ENCODE results near the gene SMIM38.

Gene SMIM38

GRCh38 chr11:69125861-69126260, 29.9 kb upstream of the SMIM38 start:
- H3K27ac ChIP-seq, result no peak overlapping the region
- peaks cover 8% of the 10 kb centered on the region; the same call in 1 of the 2 replicates for H3K9me3 ChIP-seq (ENCODE audit: low read depth, low read length)
- H3K9ac ChIP-seq (ENCODE audit: insufficient read length), result no peak overlapping the region
- peaks cover 7% of the 10 kb centered on the region; the same call in 1 of the 2 replicates for H3K36me3 ChIP-seq (ENCODE audit: insufficient read depth, low read length)
- no peak for TF ChIP-seq EZH2 (IDR thresholded peaks at IDR 0.05)
- no peak for TF ChIP-seq POLR2AphosphoS5 (IDR thresholded peaks at IDR 0.05; ENCODE audit: borderline replicate concordance, low read depth, low read length)
- no peak for TF ChIP-seq FOXP2 (optimal IDR thresholded peaks at IDR 0.05; ENCODE audit: control extremely low read depth, extremely low read length, insufficient read depth)
- H3K4me3 ChIP-seq, result no peak overlapping the region
- no peak for DNase-seq (ENCODE audit: low read depth, low spot score)

- H3K36me3 ChIP-seq (ENCODE audit: insufficient read depth, low read length), result peaks cover 7% of the 10 kb centered on the region; the same call in 1 of the 2 replicates
- peak overlapping the region; percentile 70 for H3K27ac ChIP-seq
- H3K9me3 ChIP-seq (ENCODE audit: low read depth, low read length), result peaks cover 8% of the 10 kb centered on the region; the same call in 1 of the 2 replicates
- DNase-seq (ENCODE audit: low read depth, low spot score), result no peak
- TF ChIP-seq POLR2AphosphoS5 (IDR thresholded peaks at IDR 0.05; ENCODE audit: borderline replicate concordance, low read depth, low read length) (no peak), FOXP2 (optimal IDR thresholded peaks at IDR 0.05; ENCODE audit: control extremely low read depth, extremely low read length, insufficient read depth) (no peak), EZH2 (IDR thresholded peaks at IDR 0.05) (no peak)
- no peak overlapping the region for H3K9ac ChIP-seq (ENCODE audit: insufficient read length)
- no peak overlapping the region for H3K4me3 ChIP-seq
These were observed 29.4 kb upstream of the SMIM38 start for GRCh38 chr11:69126286-69126685.

GRCh38 chr11:69127081-69127850, 28.5 kb upstream of the SMIM38 start:
- H3K9ac ChIP-seq (ENCODE audit: insufficient read length), result no peak overlapping the region

GRCh38 chr11:69127884-69128283, 27.9 kb upstream of the SMIM38 start:
- H3K9me3 ChIP-seq (ENCODE audit: low read depth, low read length), result peaks cover 8% of the 10 kb centered on the region; the same call in 1 of the 2 replicates
- no peak for TF ChIP-seq EZH2 (IDR thresholded peaks at IDR 0.05)
- TF ChIP-seq FOXP2 (optimal IDR thresholded peaks at IDR 0.05; ENCODE audit: control extremely low read depth, extremely low read length, insufficient read depth), result no peak
- TF ChIP-seq POLR2AphosphoS5 (IDR thresholded peaks at IDR 0.05; ENCODE audit: borderline replicate concordance, low read depth, low read length), result no peak
- H3K27ac ChIP-seq, result no peak overlapping the region
- peaks cover 9% of the 10 kb centered on the region; the same call in 1 of the 2 replicates for H3K36me3 ChIP-seq (ENCODE audit: insufficient read depth, low read length)
- no peak overlapping the region for H3K9ac ChIP-seq (ENCODE audit: insufficient read length)
- DNase-seq (ENCODE audit: low read depth, low spot score), result no peak
- no peak overlapping the region for H3K4me3 ChIP-seq

More at GRCh38 chr11:69127081-69127850, 28.5 kb upstream of the SMIM38 start:
- DNase-seq (ENCODE audit: low read depth, low spot score), result no peak
- Histone ChIP-seq H3K4me3 (no peak overlapping the region), H3K9me3 (ENCODE audit: low read depth, low read length) (peaks cover 8% of the 10 kb centered on the region; the same call in 1 of the 2 replicates), H3K36me3 (ENCODE audit: insufficient read depth, low read length) (peaks cover 7% of the 10 kb centered on the region; the same call in 1 of the 2 replicates), H3K27ac (no peak overlapping the region)
- TF ChIP-seq FOXP2 (optimal IDR thresholded peaks at IDR 0.05; ENCODE audit: control extremely low read depth, extremely low read length, insufficient read depth), result no peak
- TF ChIP-seq EZH2 (IDR thresholded peaks at IDR 0.05), result no peak
- TF ChIP-seq POLR2AphosphoS5 (IDR thresholded peaks at IDR 0.05; ENCODE audit: borderline replicate concordance, low read depth, low read length), result no peak

GRCh38 chr11:69129053-69129452, 26.7 kb upstream of the SMIM38 start:
- no peak overlapping the region for H3K4me3 ChIP-seq
- H3K27ac ChIP-seq, result peak overlapping the region; percentile 99
- H3K36me3 ChIP-seq (ENCODE audit: insufficient read depth, low read length), result peaks cover 14% of the 10 kb centered on the region; the same call in 1 of the 2 replicates
- DNase-seq (ENCODE audit: low read depth, low spot score), result no peak
- H3K9ac ChIP-seq (ENCODE audit: insufficient read length), result no peak overlapping the region
- no peak for TF ChIP-seq FOXP2 (optimal IDR thresholded peaks at IDR 0.05; ENCODE audit: control extremely low read depth, extremely low read length, insufficient read depth)
- no peak for TF ChIP-seq POLR2AphosphoS5 (IDR thresholded peaks at IDR 0.05; ENCODE audit: borderline replicate concordance, low read depth, low read length)
- no peak for TF ChIP-seq EZH2 (IDR thresholded peaks at IDR 0.05)
- peaks cover 19% of the 10 kb centered on the region; the same call in 1 of the 2 replicates for H3K9me3 ChIP-seq (ENCODE audit: low read depth, low read length)

- H3K27ac ChIP-seq, result peak overlapping the region; percentile 99
- DNase-seq (ENCODE audit: low read depth, low spot score), result no peak
These were observed 26.1 kb upstream of the SMIM38 start for GRCh38 chr11:69129647-69130046.

GRCh38 chr11:69130654-69131053, 25.1 kb upstream of the SMIM38 start:
- H3K9me3 ChIP-seq (ENCODE audit: low read depth, low read length), result peaks cover 19% of the 10 kb centered on the region; the same call in 1 of the 2 replicates
- peaks cover 14% of the 10 kb centered on the region; the same call in 1 of the 2 replicates for H3K36me3 ChIP-seq (ENCODE audit: insufficient read depth, low read length)
- H3K9ac ChIP-seq (ENCODE audit: insufficient read length), result no peak overlapping the region
- peak overlapping the region; percentile 41 for H3K4me3 ChIP-seq
- peak; percentile 68 for DNase-seq (ENCODE audit: low read depth, low spot score)
- TF ChIP-seq FOXP2 (optimal IDR thresholded peaks at IDR 0.05; ENCODE audit: control extremely low read depth, extremely low read length, insufficient read depth) (no peak), POLR2AphosphoS5 (IDR thresholded peaks at IDR 0.05; ENCODE audit: borderline replicate concordance, low read depth, low read length) (peak; percentile 25; the same call in 1 of the 2 replicates)
- peak overlapping the region; percentile 99 for H3K27ac ChIP-seq

More at GRCh38 chr11:69129647-69130046, 26.1 kb upstream of the SMIM38 start:
- peaks cover 19% of the 10 kb centered on the region; the same call in 1 of the 2 replicates for H3K9me3 ChIP-seq (ENCODE audit: low read depth, low read length)
- no peak for TF ChIP-seq POLR2AphosphoS5 (IDR thresholded peaks at IDR 0.05; ENCODE audit: borderline replicate concordance, low read depth, low read length)
- TF ChIP-seq EZH2 (IDR thresholded peaks at IDR 0.05), result no peak
- TF ChIP-seq FOXP2 (optimal IDR thresholded peaks at IDR 0.05; ENCODE audit: control extremely low read depth, extremely low read length, insufficient read depth), result no peak
- no peak overlapping the region for H3K9ac ChIP-seq (ENCODE audit: insufficient read length)
- H3K4me3 ChIP-seq, result no peak overlapping the region
- peaks cover 14% of the 10 kb centered on the region; the same call in 1 of the 2 replicates for H3K36me3 ChIP-seq (ENCODE audit: insufficient read depth, low read length)

GRCh38 chr11:69131121-69131566, 24.6 kb upstream of the SMIM38 start:
- H3K9me3 ChIP-seq (ENCODE audit: low read depth, low read length), result peaks cover 19% of the 10 kb centered on the region; the same call in 1 of the 2 replicates
- H3K9ac ChIP-seq (ENCODE audit: insufficient read length), result peak overlapping the region; percentile 9
- no peak for DNase-seq (ENCODE audit: low read depth, low spot score)
- H3K4me3 ChIP-seq, result peak overlapping the region; percentile 41
- no peak for TF ChIP-seq EZH2 (IDR thresholded peaks at IDR 0.05)
- no peak for TF ChIP-seq FOXP2 (optimal IDR thresholded peaks at IDR 0.05; ENCODE audit: control extremely low read depth, extremely low read length, insufficient read depth)
- TF ChIP-seq POLR2AphosphoS5 (IDR thresholded peaks at IDR 0.05; ENCODE audit: borderline replicate concordance, low read depth, low read length), result no peak; the same call in 1 of the 2 replicates
- peak overlapping the region; percentile 99 for H3K27ac ChIP-seq
- peaks cover 14% of the 10 kb centered on the region; the same call in 1 of the 2 replicates for H3K36me3 ChIP-seq (ENCODE audit: insufficient read depth, low read length)
